ENCODE data around the gene NCOA5.
A peak's percentile ranks its signal among the peaks of the same experiment; 100 is the strongest.

The NCOA5 gene

GRCh38 chr20:46062151-46062550 lies 27.6 kb downstream of the NCOA5 start:
- H3K4me3 ChIP-seq (ENCODE audit: low read depth, low read length), result no peak overlapping the region
- no peak for DNase-seq (ENCODE audit: low read depth)
- no peak for TF ChIP-seq CTCF (conservative IDR thresholded peaks at IDR 0.05; ENCODE audit: low read depth, low read length)

GRCh38 chr20:46060975-46061374 lies 28.8 kb downstream of the NCOA5 start:
- DNase-seq (ENCODE audit: low read depth), result no peak
- no peak overlapping the region for H3K4me3 ChIP-seq (ENCODE audit: low read depth, low read length)
- TF ChIP-seq CTCF (conservative IDR thresholded peaks at IDR 0.05; ENCODE audit: low read depth, low read length), result no peak

GRCh38 chr20:46060301-46060881 lies 29.4 kb downstream of the NCOA5 start:
- no peak for TF ChIP-seq CTCF (conservative IDR thresholded peaks at IDR 0.05; ENCODE audit: low read depth, low read length)
- H3K4me3 ChIP-seq (ENCODE audit: low read depth, low read length), result no peak overlapping the region
- no peak for DNase-seq (ENCODE audit: low read depth)

- no peak for TF ChIP-seq CTCF (conservative IDR thresholded peaks at IDR 0.05; ENCODE audit: low read depth, low read length)
Observed at GRCh38 chr20:46058599-46059281, 31.0 kb downstream of the NCOA5 start.

GRCh38 chr20:46057856-46058598 lies 31.7 kb downstream of the NCOA5 start:
- peak; percentile 49 for TF ChIP-seq CTCF (conservative IDR thresholded peaks at IDR 0.05; ENCODE audit: low read depth, low read length)
- DNase-seq (ENCODE audit: low read depth), result peak; percentile 51
- peak overlapping the region; percentile 38 for H3K4me3 ChIP-seq (ENCODE audit: low read depth, low read length)

More at GRCh38 chr20:46058599-46059281, 31.0 kb downstream of the NCOA5 start:
- H3K4me3 ChIP-seq (ENCODE audit: low read depth, low read length), result peak overlapping the region; percentile 38
- DNase-seq (ENCODE audit: low read depth), result no peak

GRCh38 chr20:46056970-46057855 lies 32.5 kb downstream of the NCOA5 start:
- no peak for TF ChIP-seq CTCF (conservative IDR thresholded peaks at IDR 0.05; ENCODE audit: low read depth, low read length)
- DNase-seq (ENCODE audit: low read depth), result peak; percentile 52
- no peak overlapping the region for H3K4me3 ChIP-seq (ENCODE audit: low read depth, low read length)

Data from choroid plexus epithelial cell (primary cell).